Heart right ventricle (tissue), 16 donors: ENCODE data around the gene GRK5. TPM values are rescaled to one million over a fixed set of nuclear protein-coding genes. Genes with fewer than 3 reads are reported as not detected.

Source experiments
- ATAC-seq, 8 donors: fragments of 200-7000 bp; cut with Tn5 transposase; one replicate each; pipeline ENCODE4 v1.9.1; 2020; ENCODE audit warnings: mild to moderate bottlenecking in 8 of 8, moderate library complexity in 8 of 8, moderate number of reproducible peaks in 1 of 8
- DNase-seq, 2 donors: peaks; one replicate each; pipeline ENCODE4 v3.0.0-alpha.2; 2020
- H3K27ac ChIP-seq, 10 donors: fragments of 200-600 bp; sonication (generic) in 2 of 10; one replicate each; pipeline versions ENCODE4 v1.5.0 to v1.8.0; 2020 to 2022; ENCODE audit warnings: mild to moderate bottlenecking in 3 of 10
- H3K27me3 ChIP-seq, 7 donors: fragments of 200-600 bp; one replicate each; pipeline ENCODE4 v1.8.0; 2021 to 2022; ENCODE audit warnings: mild to moderate bottlenecking in 2 of 7
- H3K36me3 ChIP-seq, 9 donors: fragments of 200-600 bp; sonication (generic) in 1 of 9; one replicate each; pipeline versions ENCODE4 v1.5.0 to v1.8.0; 2020 to 2022; ENCODE audit warnings: mild to moderate bottlenecking in 2 of 9
- H3K4me1 ChIP-seq, 9 donors: fragments of 200-600 bp; sonication (generic) in 1 of 9; one replicate each; pipeline versions ENCODE4 v1.5.0 to v1.8.0; 2020 to 2022; ENCODE audit warnings: mild to moderate bottlenecking in 4 of 9
- H3K4me3 ChIP-seq, 10 donors: fragments of 200-600 bp; sonication (generic) in 2 of 10; one replicate each; pipeline versions ENCODE4 v1.5.0 to v1.8.0; 2020 to 2022; ENCODE audit warnings: mild to moderate bottlenecking in 7 of 10, moderate library complexity in 2 of 10
- H3K9me3 ChIP-seq, 11 donors: fragments of 200-600 bp in 10 of 11; sonication (generic) in 2 of 11; one replicate each; pipeline versions ENCODE4 v1.5.0 to v1.8.0; 2013 to 2022; ENCODE audit warnings: mild to moderate bottlenecking in 2 of 11, control low read depth in 1 of 11, moderate library complexity in 1 of 11
- CTCF ChIP-seq, 9 donors: fragments of 200-600 bp; sonication (generic) in 2 of 9; IDR thresholded peaks; one replicate each; pipeline versions ENCODE4 v1.5.0 to v1.8.0; 2021 to 2022; ENCODE audit warnings: antibody characterized with exemption in 9 of 9, mild to moderate bottlenecking in 5 of 9, moderate library complexity in 1 of 9
- WGBS, 2 donors: extraction: QIAGEN DNeasy Blood & Tissue Kit; methylation state at CpG; one replicate each; pipeline ENCODE4 v1.1.7; 2013; ENCODE audit warnings: inconsistent platforms in 1 of 2; 5-methylcytosine and 5-hydroxymethylcytosine counted together
- intact Hi-C, 10 donors: fragments of 100-400 bp; cut with DNase I; formaldehyde crosslinking; loops; one replicate each; pipeline versions ENCODE4 v1.11.1 to v1.14.2; 2022
- polyA plus RNA-seq, 2 donors: library from polyadenylated mRNA; stranded (reverse); fragments of 200-250 nt; gene quantifications; one replicate each; pipeline ENCODE4 v1.2.3, GENCODE V29; 2013
- total RNA-seq, 10 donors: library from RNA; stranded (reverse); fragmentation: NEBNext Ultra II Directional in 3 of 10; extraction: Animal tissue kit (Norgen Biotek cat#: 25700) in 3 of 10; gene quantifications; one replicate each; pipeline versions ENCODE4 v1.2.1 to v1.2.4, GENCODE V29; 2021 to 2023
- donor health status: Arrhythmogenic right ventricular cardiomyopathy.
- donor health status: ischemic (EF 13 %, LVEDD 7.1; RV severe dilation, severe dysfunction).
- donor health status: healthy with polysubstance abuse.
- donor health status: DM: no; HTN: yes; CAD: no.
- donor health status: DM: no; HTN: no; CAD: no.
- donor health status: ischemic (EF 25% LVEDD 6.9; RV normal size, moderate dysfunction).
- donor health status: ischemic (EF 25% LVEDD 5.7; RV mildly dilated, moderate dysfunction).
- donor health status: healthy.
- donor health status: DM: yes; HTN: yes; CAD: no.
- donor health status: Ischemic cardiomyopathy.
- donor health status: ischemic (EF 35%, LVEDD 5.7; RV mildly dilated, moderate dysfunction).
- donor health status: nonischemic (EF 11% LVEDD 7.7; RV severe dilation, severe dysfunction).
- donor health status: DM: yes; HTN: yes; CAD: no.
- donor health status: PGD.
- donor health status: ischemic (EF 29% LVEDD 5.4; RV normal size, mild dysfunction).
- donor health status: nonischemic (EF 23%, LVEDD 6.1; RV moderate dilation, normal function).

GRK5 gene
- total and polyA plus RNA-seq, 12 donors = 11.8 to 80.5 (median 26.6) TPM

- peak overlapping the region in 9 of 10 donors; percentile 20 to 92 (median 83) for H3K27ac ChIP-seq
- TF ChIP-seq CTCF (IDR thresholded peaks at IDR 0.05) = no peak
- H3K9me3 ChIP-seq = no peaks in the 10 kb centered on the region
- WGBS, 2 donors = 67 to 77% methylated on average over 21 of the region's 21 CpGs
- intact Hi-C loops = loop anchor here in 9 of 10 donors (2.0 to 10.0 kb wide), 6 partner anchors 131 to 211 kb away; partner anchors contain the start of gene GRK5 (in 7 of the 9)
- no peaks in the 10 kb centered on the region for H3K27me3 ChIP-seq
- H3K4me1 ChIP-seq = peaks cover 21 to 73% (median 60%) of the 10 kb centered on the region in 9 donors
- no peak overlapping the region for H3K4me3 ChIP-seq
- DNase-seq = peak in 1 of 2 donors; percentile 52
- ATAC-seq = peak in 6 of 8 donors; percentile 3 to 36 (median 18)
- peaks cover 0 to 6% (median 0%) of the 10 kb centered on the region in 9 donors for H3K36me3 ChIP-seq
Observed at GRCh38 chr10:119415536-119416503, 208.4 kb downstream of the GRK5 start.

DNA sequence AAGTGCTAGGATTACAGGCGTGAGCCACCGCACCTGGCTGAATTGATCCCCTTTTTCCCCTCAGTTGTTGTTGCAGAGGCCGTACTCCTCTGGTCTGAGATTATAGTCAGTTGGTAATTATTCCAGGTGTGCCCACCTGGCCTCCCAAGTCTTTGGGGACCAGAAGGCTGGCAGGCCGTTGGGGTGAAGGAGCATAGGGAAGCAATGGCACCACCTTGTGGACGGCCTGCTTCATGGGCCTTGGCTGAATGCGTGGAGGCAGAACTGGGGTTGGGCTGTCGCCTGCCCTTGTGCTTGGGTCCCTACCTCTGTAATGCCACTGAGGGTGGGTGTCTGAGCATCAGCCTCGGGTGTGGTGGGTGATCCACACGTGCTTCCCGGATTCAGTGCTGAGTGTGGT lies 209.5 kb downstream of the GRK5 start:
- Histone ChIP-seq H3K36me3 (peaks cover 0 to 12% (median 0%) of the 10 kb centered on the region in 9 donors), H3K4me1 (peaks cover 24 to 73% (median 57%) of the 10 kb centered on the region in 9 donors), H3K27ac (peak overlapping the region in 9 of 10 donors; percentile 3 to 92 (median 66)), H3K9me3 (no peaks in the 10 kb centered on the region), H3K4me3 (no peak overlapping the region), H3K27me3 (no peaks in the 10 kb centered on the region)
- TF ChIP-seq CTCF (IDR thresholded peaks at IDR 0.05) = peak; percentile 37 to 88 (median 78)
- WGBS, 2 donors = 49 to 62% methylated on average over 10 of the region's 10 CpGs
- intact Hi-C loops = loop anchor here in 9 of 10 donors (2.0 to 10.0 kb wide), 6 partner anchors 132 to 212 kb away; partner anchors contain the start of gene GRK5 (in 7 of the 9)
- peak; percentile 70 to 72 for DNase-seq
- ATAC-seq = peak; percentile 13 to 48 (median 36)

DNA sequence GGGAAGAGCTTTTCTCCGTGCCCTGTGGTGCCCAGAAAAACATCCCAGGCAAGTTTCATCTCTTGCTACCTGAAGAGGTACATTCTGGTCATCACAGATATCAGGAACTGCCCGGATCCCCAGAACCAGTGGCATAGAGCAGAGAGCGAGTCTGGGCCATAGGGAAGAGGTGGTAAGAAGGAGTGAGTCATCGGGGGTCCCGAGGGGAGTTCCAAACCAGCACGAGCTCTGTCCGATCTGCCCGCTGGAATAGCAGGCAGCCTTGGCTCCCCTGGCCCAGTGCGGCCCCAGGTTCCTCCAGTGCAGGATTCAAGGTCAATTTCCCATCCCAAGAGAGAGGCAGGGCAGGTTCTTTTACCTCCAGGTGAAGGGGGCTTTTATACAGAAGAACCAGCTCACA lies 210.5 kb downstream of the GRK5 start:
- WGBS, 2 donors = 93 to 94% methylated on average over 9 of the region's 9 CpGs
- Histone ChIP-seq H3K4me1 (peaks cover 15 to 73% (median 49%) of the 10 kb centered on the region in 9 donors), H3K36me3 (peaks cover 0 to 15% (median 0%) of the 10 kb centered on the region in 9 donors), H3K27me3 (no peaks in the 10 kb centered on the region), H3K4me3 (no peak overlapping the region), H3K27ac (peak overlapping the region in 4 of 10 donors; percentile 47 to 88 (median 62)), H3K9me3 (no peaks in the 10 kb centered on the region)
- ATAC-seq (no peak), DNase-seq (no peak)
- intact Hi-C loops = loop anchor here (2.0 to 10.0 kb wide), 6 partner anchors 133 to 213 kb away; partner anchors contain the start of gene GRK5 (in 9 of the 10)
- TF ChIP-seq CTCF (IDR thresholded peaks at IDR 0.05) = no peak

DNA sequence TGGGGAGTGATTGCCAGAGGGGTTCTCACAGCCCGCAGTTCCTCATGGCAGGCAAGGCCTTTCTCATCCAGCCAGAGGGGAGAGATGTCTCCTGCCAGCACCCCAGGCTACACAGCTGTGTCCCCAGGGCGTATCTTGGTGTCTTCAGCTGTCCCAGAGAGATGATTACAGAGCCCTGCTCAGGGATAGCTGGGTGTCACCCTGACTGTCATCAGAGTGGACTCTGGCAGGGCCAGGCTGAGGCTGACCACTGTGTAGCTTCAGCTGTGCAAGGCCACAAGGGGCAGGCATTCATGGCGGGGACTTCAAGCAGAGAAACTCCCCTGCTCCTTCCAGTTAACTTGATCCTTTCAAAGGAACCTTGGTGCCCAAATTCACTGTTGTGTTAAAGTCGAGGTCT lies 211.0 kb downstream of the GRK5 start:
- Histone ChIP-seq H3K4me3 (no peak overlapping the region), H3K9me3 (no peaks in the 10 kb centered on the region), H3K36me3 (peaks cover 0 to 20% (median 1%) of the 10 kb centered on the region in 9 donors), H3K4me1 (peaks cover 12 to 71% (median 44%) of the 10 kb centered on the region in 9 donors), H3K27ac (peak overlapping the region in 5 of 10 donors; percentile 4 to 88 (median 47)), H3K27me3 (no peaks in the 10 kb centered on the region)
- WGBS, 2 donors = 80 to 82% methylated on average over 4 of the region's 4 CpGs
- TF ChIP-seq CTCF (IDR thresholded peaks at IDR 0.05) = no peak
- DNase-seq (no peak), ATAC-seq (no peak)
- intact Hi-C loops = loop anchor here in 5 of 10 donors (2.0 to 10.0 kb wide), 5 partner anchors 134 to 214 kb away; partner anchors contain the start of gene GRK5 (in 4 of the 5)
